T-helper 2 cell treated with Interferon-gamma antibody and Interleukin-4, amounts not matched to agents 100 ng/mL and 5 ng/mL, for 36 hours (primary cell): ENCODE results near the gene RESF1. TPM values are rescaled to one million over a fixed set of nuclear protein-coding genes. Genes with fewer than 3 reads are reported as not detected.

Experiments
- intact Hi-C: fragments of 100-400 bp; cut with micrococcal nuclease; formaldehyde crosslinking; loops from one replicate; pipeline ENCODE4 v1.15.1; 2023
- total RNA-seq: library from RNA; stranded (reverse); gene quantifications from 2 replicates; pipeline ENCODE4 v1.2.3, GENCODE V29; 2022

The RESF1 gene
- total RNA-seq, 1 donor from 2014 or later = 110 TPM

DNA sequence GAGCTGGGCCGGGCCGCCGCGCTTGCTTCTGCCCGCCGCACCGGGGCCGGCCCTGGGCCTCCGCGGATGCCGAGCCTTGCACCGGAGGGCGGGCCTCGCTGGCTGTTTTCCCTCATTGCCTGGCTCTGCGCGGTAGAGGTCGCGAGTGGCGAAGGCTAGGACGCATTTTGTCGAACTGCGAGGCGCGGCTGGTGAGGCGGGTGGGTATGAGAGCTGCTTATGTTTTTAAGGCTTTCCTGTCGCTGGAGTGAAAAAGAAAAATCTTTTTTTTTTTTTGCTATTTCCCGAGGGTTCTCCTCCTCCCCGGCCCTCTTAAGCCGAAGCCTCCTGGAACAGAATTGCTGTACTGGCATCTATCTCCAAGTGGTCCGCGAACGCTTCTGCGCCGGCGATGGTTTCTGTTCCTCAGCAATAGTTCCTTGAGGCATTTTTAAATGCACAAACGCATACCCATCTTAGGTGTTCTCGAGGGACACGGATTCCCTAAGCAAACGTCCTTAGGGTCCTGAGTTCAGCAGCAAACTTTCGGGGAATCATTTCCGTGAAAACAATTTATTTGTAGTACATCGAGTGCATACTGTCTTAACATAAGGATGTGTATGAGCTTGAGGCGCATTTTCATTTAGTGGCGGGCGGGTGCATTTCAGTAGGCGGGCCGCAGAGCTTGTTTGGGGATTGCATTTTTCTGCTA lies 631 bp downstream of the RESF1 start:
- intact Hi-C loops = loop anchor here (1.0 to 5.0 kb wide), 14 partner anchors 31 to 307 kb away; partner anchors contain the start of genes AMN1, BICD1 and ETFBKMT

DNA sequence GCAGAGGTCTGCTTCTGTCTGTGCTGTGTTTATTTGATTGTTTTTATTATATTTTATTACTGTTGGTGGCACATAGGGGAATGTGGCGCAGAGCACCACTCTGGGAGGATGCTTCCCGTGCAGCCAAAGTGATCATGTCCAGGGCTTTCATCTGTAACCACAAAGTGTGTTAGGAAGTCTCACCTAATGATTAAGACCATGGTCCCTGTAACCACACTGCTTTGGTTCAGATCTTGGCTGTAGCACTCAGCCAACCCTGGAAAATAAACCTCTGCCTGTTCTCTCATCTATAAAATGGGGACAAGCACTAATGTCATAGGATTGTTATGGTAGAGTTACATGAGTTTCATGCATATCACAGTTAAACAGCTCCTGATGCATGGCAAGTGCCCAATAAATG lies 1.9 kb downstream of the RESF1 start:
- intact Hi-C loops = loop anchor here (2.0 to 5.0 kb wide), 3 partner anchors 30 to 101 kb away; no protein-coding TSS in a partner anchor

DNA sequence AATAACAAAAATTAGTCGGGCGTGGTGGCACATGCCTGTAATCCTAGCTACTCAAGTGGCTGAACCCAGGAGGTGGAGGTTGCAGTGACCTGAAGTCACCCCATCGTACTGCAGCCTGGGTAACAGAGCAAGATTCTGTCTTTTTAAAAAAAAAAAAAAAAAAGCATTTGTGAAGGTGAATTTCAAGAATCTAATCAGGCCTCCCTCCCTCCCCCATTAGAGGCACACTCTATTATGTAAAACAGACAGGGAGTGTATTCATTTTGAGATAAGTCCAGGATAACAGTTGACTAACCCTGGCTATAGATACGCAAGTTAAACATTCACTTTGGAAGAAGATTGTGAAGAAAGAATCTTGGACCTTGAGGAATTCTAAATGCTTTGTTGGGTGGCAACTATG lies 2.9 kb downstream of the RESF1 start:
- intact Hi-C loops = loop anchor here (5.0 kb wide), 1 partner anchor 100 kb away; no protein-coding TSS in a partner anchor

DNA sequence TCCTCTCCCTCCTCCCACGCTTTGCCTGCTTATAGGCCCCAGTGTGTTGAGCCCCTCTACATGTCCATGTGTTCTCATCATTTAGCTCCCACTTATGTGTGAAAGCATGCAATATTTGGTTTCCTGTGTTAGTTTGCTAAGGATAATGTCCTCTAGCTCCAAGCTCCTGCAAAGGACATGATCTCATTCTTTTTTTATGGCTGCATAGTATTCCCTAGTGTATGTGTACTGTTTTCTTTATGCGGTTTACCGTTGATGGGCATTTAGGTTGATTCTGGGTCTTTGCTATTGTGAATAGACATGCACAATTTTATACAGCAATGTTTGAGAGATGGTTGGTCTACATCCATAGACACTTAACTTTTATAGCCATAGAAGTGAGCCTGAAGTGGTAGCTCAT lies 5.1 kb downstream of the RESF1 start:
- intact Hi-C loops = loop anchor here (5.0 kb wide), 1 partner anchor 98 kb away; no protein-coding TSS in a partner anchor

DNA sequence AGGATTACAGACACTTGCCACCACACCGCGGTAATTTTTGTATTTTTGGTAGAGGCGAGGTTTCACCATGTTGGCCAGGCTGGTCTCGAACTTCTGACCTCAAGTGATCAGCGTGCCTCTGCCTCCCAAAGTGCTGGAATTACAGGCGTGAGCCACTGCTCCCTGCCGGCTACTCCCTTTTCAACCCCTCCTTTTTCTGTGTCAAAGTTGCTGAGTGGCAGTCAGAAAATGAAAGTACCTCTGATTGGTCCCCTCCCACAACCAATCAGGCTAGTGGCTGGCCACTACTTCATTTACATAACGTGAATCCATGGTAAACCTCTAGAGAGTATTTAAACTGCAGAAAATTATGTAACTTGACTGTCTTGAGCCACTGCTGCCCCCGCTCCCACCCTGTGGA lies 5.9 kb downstream of the RESF1 start:
- intact Hi-C loops = no loop called here

DNA sequence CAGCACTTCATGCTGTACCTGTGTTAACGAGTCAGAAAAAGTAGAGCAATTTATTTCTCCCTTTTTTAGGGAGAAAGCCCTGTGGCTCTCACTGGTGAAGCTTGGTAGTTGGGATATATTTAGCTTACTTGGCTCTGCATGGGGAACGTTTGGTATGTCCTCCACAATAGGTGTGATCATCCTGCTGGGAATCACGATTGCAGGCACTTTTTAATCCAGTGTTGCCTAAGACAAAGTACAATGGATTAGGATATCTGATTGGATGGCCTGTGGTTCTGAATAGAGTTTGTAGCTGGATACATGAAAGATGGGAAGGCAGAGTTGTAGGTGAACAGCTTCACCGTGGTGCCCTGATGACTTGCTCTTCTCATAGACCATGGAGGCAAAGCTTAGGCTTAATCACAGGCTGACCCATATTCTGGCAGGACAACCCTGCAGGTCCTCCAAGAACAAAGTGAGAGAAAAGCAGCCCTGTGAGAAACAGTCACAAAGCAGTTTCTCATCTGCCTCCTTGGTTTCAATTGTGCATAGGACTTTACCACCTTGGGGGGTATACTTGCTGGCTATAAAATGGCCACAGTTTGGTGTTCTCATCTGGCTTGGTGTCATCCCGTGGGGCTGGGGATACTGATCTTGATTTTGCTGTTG lies 7.5 kb downstream of the RESF1 start:
- intact Hi-C loops = no loop called here

DNA sequence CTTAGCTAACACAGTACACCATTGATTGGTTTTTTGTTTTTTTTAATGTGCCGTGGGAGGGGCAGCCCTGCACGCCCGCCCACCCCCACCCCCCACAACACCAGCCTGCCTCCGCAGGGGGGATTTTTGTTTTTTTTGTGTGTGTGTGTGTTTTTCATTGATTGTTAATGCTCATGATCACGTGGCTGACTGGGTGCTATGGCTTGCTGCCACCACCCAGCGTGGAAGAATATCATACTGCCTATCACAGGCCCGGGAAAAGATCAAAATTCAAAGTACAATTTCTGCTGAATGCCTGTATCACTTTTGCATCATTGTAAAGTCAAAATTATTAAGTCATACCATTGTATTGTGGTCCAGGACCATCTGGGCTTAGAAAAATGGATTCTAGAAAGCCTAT lies 8.3 kb downstream of the RESF1 start:
- intact Hi-C loops = no loop called here

DNA sequence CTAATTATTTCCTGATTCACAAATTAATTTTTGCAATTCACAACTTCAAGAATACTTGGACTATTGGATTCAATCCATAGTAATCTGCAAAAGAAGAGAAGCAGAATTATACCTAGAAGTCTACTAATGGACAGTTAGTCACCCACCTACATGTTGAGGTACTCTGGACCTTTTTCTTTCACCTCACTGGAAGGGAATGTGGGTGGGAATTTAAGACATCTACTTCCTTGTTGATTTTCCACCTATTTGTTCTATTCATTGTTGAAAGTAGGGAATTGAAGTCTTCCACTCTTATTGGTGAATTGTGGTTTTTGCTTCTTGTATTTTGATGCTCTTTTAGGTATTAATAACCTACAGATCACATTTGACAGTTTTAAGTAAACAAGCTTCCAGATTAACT lies 11.0 kb downstream of the RESF1 start:
- intact Hi-C loops = no loop called here

DNA sequence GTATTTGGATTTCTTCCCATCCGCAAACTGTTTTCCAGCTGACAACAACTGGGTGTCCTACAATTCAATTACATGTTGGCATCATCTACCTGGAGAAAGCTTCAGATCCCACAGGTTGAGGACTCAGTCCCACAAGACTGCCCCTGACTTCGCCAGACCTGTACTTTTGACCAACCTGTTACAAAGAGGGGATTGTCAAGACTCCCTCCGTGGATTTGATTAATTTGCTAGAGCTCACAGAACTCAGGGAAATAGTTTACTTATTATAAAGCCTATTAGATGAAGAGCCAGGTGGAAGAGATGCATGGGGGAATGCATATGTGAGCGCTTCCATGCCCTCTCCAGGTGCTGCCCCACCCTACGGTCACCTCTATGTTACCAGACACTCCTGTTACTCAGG lies 14.6 kb downstream of the RESF1 start:
- intact Hi-C loops = no loop called here

DNA sequence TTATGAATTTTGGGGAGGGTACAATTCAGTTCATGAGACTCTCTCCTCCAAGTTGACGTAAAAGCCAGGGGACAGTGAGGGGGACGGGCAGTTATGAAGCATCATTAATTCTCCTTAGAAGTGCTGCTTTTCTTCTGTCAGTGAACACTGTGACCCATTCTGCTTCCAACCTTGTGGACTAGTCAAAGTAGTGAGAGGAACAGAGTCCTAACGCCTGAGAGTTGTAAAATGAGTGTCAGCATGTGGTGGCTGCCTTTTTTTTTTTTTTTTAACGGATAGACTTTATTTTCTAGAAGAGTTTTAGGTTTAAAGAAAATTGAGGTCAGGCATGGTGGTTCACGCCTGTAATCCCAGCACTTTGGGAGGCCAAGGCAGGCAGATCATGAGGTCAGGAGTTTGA lies 15.5 kb downstream of the RESF1 start:
- intact Hi-C loops = no loop called here

DNA sequence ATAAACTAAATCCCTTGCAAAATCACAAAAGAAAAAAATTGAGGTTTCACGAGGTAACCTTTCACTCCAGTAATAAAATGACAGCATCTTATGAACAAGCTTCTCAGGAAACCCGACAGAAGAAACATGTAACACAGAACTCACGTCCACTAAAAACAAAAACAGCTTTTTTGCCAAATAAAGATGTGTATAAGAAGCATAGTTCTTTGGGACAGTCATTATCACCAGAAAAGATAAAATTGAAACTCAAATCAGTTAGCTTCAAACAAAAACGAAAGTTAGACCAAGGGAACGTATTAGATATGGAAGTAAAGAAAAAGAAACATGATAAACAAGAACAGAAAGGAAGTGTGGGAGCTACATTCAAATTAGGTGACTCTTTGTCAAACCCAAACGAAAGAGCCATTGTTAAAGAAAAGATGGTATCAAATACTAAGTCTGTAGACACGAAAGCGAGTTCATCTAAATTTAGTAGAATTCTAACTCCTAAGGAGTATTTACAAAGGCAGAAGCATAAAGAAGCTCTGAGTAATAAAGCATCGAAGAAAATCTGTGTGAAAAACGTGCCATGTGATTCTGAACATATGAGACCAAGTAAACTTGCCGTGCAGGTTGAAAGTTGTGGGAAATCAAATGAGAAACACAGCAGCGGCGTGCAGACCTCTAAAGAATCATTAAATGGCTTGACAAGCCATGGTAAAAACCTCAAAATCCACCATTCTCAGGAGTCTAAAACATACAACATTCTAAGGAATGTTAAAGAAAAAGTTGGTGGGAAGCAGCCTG lies 25.8 kb downstream of the RESF1 start:
- intact Hi-C loops = no loop called here

DNA sequence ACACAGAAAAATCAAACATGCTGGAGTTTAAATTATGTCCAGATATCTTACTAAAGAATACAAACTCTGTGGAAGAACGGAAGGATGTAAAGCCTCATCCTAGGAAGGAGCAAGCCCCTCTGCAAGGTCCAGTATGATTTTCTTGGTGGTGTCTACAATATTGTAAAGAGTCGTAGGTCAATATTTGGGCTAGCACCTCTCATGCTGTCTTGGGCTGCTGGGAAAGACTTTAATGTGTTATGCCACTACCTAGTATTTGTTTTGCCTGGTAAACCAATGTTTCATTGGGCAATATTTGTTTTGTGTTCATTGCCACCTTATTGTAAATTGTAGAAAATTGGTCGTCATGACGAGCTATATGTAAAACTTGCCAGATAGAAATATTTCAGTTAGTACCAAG lies 26.6 kb downstream of the RESF1 start:
- intact Hi-C loops = no loop called here

DNA sequence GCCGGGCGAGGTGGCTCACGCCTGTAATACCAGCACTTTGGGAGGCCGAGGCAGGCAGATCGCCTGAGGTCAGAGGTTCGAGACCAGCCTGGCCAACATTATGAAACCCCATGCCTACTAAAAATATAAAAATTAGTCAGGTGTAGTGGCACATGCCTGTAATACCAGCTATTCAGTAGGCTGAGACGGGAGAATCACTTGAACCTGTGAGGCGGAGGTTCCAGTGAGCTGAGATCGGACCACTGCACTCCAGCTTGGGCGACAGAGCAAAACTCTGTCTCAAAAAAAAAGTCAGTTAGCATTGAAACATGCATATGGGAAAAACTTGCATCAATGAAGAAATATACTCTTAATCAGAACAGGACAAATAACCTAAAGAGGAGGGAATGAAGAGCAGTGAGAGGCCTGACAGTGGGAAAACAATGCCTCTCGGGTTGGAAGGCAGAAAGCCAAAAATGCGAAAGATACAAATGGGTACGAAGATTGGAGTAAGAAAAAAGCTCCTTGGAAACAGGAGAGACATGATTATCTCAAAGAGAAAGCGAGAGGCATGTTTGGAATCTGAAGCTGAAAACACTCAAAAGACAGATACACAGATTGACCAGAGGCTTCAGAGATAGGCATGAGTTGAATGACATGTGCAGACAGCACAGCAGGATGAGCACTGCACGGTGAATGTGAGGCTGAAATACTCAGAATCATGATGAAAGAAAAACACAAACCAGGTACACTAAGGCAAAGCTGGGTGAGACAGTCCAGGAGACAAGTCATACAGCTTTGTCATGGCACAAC lies 30.6 kb downstream of the RESF1 start:
- intact Hi-C loops = loop anchor here (2.0 to 5.0 kb wide), 2 partner anchors 29 to 38 kb away; no protein-coding TSS in a partner anchor

DNA sequence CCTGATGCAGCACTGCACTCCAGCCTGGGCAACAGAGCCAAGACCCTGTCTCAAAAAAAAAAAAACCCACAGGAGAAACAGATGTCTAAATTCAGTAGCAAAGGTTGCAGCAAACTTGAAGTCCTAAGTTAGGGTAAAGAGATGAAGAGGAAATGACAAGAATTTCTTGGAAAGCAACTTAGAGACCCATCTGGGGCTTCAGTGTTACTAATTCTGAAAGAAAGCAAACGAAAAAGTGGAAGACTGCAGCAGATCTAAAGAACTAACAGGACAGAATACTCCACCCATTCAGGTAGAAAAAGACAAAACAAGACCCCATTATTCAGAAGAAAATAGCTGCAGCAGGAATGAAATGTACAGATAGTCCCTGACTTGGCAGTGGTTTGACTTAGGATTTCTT lies 31.9 kb downstream of the RESF1 start:
- intact Hi-C loops = loop anchor here (2.0 to 5.0 kb wide), 2 partner anchors 30 to 36 kb away; no protein-coding TSS in a partner anchor

DNA sequence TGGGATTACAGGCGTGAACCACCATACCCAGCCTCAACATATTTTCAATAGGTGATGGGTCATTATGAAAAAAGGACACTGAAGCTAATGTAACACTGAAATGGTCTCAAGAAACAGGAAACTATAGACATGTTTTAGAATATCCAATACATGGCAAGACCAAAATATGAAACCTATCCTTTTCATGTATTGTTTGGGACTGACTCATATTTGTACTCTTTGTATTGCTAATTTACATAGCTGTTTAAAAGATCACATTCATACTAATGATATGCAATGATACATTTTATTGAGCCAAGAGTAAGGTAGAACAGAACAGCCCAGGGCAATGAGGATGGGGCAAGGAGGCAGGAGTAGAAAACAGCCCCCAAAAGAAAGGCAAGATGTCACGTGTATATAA lies 32.6 kb downstream of the RESF1 start:
- intact Hi-C loops = loop anchor here (2.0 to 5.0 kb wide), 2 partner anchors 31 to 35 kb away; no protein-coding TSS in a partner anchor

DNA sequence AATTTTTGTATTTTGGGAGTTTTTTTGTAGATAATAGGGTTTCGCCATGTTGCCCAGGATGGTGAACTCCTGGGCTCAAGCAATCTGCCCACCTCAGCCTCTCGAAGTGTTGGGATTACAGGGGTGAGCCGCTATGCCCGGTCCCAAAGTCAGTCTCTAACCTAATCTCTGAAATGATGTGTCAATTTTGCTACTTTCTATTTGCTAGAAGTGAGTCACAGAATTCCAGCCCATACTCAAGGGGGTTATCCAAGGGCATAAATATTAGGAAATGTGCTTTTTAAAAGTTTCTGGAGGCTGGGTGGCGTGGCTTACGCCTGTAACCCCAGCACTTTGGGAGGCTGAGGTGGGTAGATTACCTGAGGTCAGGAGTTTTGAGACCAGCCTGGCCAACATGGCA lies 40.5 kb downstream of the RESF1 start:
- intact Hi-C loops = no loop called here

DNA sequence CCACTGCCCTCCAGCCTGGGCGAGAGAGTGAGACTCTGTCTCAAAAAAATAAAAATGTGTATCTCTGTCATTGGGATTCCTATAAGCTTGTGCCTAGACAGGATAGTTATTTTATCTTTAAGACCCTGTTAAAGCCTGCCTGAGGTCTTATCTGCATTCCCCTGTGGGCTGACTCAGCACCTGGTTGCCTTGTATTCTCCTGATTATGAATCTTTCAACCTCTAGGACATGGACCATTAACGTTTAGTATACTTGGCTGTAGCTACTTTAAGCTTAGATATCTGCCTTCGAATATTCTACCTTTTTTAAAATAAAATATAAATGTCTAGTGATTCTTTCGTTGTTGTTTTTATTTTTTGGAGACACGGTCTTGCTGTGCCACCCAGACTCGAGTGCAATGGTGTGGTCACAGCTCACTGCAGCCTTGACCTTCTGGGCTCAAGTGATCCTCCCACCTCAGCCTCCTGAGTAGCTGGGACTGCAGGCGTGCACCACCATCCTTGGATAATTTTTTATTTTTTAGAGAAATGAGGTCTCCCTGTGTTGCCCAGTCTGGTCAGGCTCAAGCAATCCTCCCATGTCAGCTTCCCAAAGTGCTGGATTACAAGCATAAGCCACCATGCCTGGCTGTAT lies 41.3 kb downstream of the RESF1 start:
- intact Hi-C loops = no loop called here

DNA sequence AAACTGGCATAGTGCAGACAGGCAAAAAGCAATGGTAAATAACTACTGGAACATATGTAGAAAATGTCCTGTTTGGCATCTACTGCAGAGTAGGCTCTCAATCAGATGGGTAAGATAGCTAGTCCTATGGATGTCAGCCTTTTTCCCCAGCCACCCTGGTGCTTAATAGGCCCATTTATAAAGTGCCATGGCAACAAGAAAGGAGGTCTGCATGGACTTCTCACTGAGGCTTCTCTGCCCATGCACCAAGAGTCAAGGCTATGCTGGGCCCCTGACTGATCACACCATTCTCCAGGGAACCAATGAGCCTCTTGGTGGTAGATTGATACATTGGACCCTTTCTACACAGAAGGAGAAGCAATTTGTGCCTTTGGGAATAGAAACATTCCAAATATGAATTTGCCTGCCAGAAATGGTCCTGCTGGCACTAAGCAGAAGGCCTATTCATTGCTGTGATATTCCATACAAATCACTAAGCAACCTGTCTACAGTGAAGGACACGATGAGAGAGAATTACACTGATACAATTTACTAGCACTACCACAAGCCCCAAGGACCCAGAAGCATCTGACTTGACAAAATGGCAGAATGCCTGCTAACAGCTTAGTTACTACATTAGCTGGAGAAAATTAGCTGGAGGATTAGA lies 43.8 kb downstream of the RESF1 start:
- intact Hi-C loops = no loop called here

DNA sequence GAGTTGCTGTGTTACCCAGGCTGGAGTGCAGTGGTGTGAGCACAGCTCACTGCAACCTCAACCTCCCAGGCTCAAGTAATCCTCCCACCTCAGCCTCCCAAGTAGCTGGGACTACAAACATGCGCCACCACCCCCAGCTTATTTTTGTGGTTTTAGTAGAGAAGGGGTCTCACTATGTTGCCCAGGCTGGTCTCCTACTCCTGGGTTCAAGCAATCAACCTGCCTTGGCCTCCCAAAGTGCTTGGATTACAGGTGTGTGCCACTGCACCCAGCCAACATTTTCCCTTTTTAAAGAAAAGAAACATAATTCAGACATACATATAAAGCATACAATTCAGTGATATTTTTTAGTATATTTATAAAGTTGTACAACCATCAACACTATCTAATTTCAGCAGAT lies 44.4 kb downstream of the RESF1 start:
- intact Hi-C loops = no loop called here

DNA sequence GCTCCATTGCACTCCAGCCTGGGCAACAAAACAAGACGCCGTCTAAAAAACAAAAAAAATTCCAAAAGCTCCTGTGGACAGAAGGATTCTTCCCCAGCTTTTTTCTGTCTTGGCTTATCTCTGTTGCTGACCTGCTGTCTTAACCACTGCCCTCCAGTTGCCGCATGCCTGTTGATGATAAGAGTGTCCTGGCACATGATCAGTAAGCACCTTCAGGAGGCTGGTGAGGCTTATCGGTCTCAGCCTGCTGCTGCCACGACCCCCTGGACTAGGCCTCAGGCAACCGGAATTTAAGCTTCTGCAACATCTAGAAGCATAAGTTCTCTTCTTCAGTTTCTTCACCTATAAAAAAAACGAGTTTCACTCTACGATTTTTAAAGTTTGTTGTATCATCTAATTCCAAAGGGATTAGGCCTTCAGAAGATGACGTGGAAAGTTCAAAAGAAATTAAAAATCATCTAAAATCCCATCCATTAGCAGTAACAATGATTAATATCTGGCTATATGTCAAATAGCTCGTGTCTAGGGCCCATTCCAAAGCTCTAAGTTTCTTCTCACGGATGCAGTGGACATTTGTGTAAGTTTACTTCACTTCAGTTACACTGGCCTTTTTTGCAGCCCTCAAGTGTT lies 46.4 kb downstream of the RESF1 start:
- intact Hi-C loops = no loop called here
